Vagina (tissue), 2 donors: ENCODE measurements around the gene ARMC9.
"Not testable (repeated sequence)": the region's sequence is repeated elsewhere in the genome, so short reads cannot be mapped to it uniquely, and the experiment has no call there.

Source experiments
- CTCF ChIP-seq, 3 experiments: fragments of 450-650 bp in 2 of 3; fragments of 200-600 bp in 1 of 3; sonication (generic) in 1 of 3; IDR thresholded peaks; one replicate each; pipeline ENCODE4 v1.5.1; 2017 to 2019; ENCODE audit warnings: antibody characterized with exemption in 3 of 3, mild to moderate bottlenecking in 2 of 3, moderate library complexity in 2 of 3
- POLR2A ChIP-seq, 2 donors: fragments of 450-650 bp; IDR thresholded peaks; one replicate each; pipeline ENCODE4 v1.6.1; 2017; ENCODE audit warnings: antibody characterized with exemption in 2 of 2, mild to moderate bottlenecking in 2 of 2, moderate library complexity in 2 of 2
- POLR2AphosphoS5 ChIP-seq, 2 donors: sonication (generic); formaldehyde crosslinking; IDR thresholded peaks; one replicate each; pipeline ENCODE4 v1.9.0; 2017; ENCODE audit warnings: antibody characterized with exemption in 2 of 2, mild to moderate bottlenecking in 2 of 2, low read depth in 1 of 2; ENCODE audit not compliant: insufficient read depth in 1 of 2

GRCh38 chr2:231405601-231406367, 207.4 kb downstream of the ARMC9 start:
- TF ChIP-seq POLR2AphosphoS5 (IDR thresholded peaks at IDR 0.05; ENCODE audit: insufficient read depth in 1 of 2, low read depth in 1 of 2); POLR2A (IDR thresholded peaks at IDR 0.05): not testable (repeated sequence)
- TF ChIP-seq CTCF (IDR thresholded peaks at IDR 0.05): peak in 1 of 3 experiments; percentile 35
